Activated CD8-positive, alpha-beta memory T cell treated with anti-CD3 and anti-CD28 coated beads, Interleukin-2, amount 50 U/mL, for 48 hours (primary cell): ENCODE data around the gene EYA3.

Source experiments
- DNase-seq: peaks from one replicate; pipeline ENCODE4 v3.0.0-alpha.2; 2020

Gene EYA3

GRCh38 chr1:28112388-28113241 lies 24.2 kb upstream of the EYA3 start:
- no peak for DNase-seq

GRCh38 chr1:28111157-28111556 lies 22.7 kb upstream of the EYA3 start:
- no peak for DNase-seq

DNA sequence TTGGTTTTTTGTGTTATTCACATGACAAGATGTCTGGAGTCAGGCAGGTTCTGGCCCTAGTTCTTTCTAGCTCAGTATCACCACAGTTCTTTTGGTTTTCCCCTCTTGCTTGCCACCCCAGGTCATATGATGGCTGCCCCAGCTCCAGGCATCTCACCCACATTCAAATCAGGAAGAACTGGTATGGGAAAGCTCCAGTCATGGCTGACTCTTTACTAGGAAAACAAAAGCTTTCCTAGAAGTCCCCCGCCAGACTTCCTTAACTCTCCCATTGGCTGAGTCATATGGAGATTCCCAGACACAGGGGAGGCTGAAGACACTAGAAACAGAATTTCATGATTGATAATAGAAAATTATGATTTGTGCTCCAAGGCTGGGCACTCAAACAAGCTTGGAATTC lies 22.1 kb upstream of the EYA3 start:
- DNase-seq, result no peak

DNA sequence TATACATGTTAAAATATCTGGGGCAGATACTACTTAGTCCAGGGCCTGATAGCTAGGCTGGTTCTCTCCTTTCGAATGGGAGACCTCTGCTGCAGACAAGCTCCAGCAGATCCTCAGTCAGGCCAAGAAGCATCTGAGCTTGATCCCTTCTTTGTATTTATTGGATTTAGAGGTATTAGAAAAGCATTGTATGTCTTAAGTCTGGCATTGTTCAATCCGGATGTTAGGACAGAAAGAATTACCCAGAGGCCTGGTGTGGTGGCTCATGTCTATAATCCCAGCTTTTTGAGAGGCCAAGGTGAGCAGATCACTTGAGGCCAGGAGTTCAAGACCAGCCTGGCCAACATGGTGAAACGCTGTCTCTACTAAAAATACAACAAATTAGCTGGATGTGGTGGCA lies 21.2 kb upstream of the EYA3 start:
- no peak for DNase-seq

DNA sequence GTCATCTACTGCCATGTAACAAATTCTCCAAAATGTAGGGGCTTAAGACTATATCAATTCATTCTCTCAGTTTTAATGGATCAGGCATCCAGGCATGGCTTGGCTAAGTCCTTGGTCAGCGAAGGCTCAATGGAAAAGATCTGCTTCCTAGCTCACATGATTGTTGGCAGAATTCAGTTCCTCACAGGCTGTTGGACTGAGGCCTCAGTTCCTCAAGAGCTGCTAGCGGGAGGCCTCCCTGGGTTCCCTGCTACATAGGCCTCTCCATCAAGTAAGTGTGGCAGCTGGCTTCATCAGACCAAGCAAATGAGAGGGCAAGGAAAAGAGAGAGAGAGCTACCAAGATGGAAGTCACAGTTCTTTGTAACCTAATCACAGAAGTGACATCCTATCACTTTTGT lies 19.6 kb upstream of the EYA3 start:
- DNase-seq, result no peak

DNA sequence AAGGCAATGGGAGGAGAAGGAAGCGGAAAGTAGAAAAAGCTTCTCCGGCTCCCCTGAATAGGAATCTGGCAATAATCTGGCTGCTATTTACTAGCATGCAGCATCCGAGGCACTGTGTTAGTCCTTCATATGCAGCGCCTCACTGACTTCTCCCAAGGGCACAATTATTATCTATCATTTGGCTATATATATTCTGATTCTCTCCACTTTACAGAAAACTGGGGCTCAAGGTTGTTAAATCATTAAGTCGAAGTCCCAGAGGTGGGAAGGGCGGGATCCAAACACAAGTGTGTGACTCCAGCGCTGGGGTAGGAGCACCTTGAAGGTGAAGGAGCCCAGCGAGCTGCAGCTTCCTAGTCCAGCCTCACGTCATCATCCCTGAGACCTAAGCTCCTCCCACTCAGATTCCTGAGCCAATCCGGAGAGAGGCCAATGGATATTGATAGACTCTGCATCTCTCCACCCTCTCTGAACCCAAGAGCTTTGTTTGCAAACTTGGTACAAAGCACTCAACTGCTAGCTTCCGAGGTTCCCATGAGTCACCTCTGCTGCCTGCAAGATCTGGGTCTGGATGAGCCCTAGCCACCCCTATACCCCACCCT lies 16.6 kb upstream of the EYA3 start:
- peak; percentile 26 for DNase-seq

DNA sequence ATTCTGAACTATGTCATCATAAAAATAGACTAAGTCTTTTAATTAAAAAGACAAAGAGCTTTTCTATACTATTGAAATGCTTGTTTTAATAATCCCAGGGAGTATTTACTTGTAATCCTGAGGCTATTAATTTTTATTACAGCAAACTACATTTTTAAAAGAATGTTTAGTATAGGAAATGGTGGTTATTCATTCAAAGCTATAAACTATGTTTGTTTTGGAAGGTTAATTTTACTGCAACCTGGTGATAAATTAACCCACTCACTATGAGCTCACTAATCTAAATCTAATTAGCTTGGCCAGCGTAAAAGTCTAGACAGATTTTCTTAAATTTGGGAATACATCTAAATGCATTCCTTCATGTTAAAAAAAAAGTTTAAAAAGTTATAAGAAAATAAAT lies 13.8 kb upstream of the EYA3 start:
- DNase-seq, result no peak

- peak; percentile 20 for DNase-seq
These were observed 10.8 kb upstream of the EYA3 start for GRCh38 chr1:28099050-28099769.

GRCh38 chr1:28097100-28097472 lies 8.7 kb upstream of the EYA3 start:
- DNase-seq, result no peak

- DNase-seq, result peak; percentile 12
These were observed 8.0 kb upstream of the EYA3 start for GRCh38 chr1:28096210-28097099.

- DNase-seq, result peak; percentile 87
These were observed 2.8 kb upstream of the EYA3 start for GRCh38 chr1:28091043-28091781.

DNA sequence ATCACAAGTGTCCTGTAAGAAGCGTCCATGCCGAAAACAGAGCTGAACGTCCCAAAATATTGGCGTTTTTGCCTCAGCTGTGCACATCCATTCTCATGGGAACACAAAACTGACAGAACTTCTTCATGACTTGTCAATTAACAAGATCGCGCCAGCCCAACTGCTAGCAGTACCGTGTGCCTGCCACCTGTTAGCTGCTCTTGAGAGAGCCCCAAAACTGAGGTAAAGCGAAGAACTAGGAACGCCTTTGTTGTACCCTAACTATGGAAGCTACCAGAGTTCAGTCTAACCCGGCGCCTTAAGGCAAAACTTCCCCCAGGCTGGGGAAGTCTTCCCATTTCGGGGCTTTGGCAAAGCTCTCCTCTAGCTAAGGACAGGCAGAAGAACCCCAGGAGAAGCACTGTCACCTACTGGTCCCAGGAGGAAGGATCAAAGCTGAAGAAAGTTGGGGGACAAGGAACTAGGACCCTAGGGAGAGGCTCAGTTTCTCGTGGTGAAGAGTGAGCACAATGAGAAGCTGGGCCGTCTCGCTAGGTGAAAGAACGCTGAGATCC lies 719 bp downstream of the EYA3 start:
- DNase-seq, result no peak

DNA sequence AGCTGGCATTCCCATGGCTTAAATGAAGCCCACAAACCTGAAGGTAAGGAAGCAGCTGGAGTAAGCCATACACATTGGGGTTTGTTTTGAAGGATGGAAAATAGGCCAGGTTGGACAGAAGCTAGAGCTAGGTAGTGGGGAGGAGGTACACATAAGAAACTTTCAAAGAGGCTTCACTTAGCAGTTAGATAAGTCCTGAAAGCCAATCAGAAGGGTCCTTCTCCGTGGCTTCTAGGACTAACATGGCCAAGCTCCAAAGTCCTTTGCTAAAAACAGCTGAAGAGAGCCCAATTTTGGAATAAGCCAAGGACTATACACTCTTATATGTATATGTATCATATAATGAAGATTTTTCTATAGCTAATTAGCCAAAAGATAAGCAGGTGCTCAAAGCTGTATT lies 1.8 kb downstream of the EYA3 start:
- DNase-seq, result no peak

DNA sequence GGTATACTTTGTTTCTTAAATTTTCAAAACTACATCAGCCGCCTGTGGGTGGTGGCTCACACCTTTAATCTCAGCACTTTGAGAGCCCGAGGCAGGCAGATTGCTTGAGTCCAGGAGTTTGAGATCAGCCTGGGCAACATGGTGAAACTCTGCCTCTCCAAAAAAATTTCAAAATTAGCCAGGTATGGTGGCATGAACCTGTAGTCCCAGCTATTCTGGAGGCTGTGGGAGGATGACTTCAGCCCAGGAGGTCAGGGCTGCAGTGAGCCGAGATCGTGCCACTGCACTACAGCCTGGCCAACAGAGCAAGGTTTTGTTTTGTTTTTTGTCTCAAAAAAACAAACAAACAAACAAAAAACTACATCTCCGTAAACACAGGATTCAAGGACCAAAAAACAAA lies 3.3 kb downstream of the EYA3 start:
- DNase-seq, result no peak

- DNase-seq, result no peak
These were observed 4.5 kb downstream of the EYA3 start for GRCh38 chr1:28083876-28084275.

GRCh38 chr1:28078680-28079626 lies 9.5 kb downstream of the EYA3 start:
- DNase-seq, result no peak

DNA sequence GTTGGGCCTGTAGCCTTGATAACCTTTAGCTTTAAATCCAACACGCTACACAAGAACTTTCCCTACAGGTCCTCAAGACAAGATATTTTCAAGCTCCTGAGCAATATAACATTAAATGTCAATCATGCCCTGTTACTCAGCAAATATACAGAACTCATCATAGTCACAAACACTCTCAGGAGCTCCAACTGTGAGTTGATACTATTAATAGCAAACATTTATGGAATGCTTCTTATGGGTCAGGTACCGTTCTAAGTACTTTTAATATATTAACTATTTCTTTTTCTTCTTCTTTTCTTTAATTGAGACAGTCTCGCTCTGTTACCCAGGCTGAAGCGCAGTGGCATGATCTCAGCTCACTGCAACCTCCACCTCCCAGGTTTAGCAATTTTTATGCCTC lies 10.1 kb downstream of the EYA3 start:
- DNase-seq, result no peak

GRCh38 chr1:28074892-28075511 lies 13.4 kb downstream of the EYA3 start:
- DNase-seq, result no peak

DNA sequence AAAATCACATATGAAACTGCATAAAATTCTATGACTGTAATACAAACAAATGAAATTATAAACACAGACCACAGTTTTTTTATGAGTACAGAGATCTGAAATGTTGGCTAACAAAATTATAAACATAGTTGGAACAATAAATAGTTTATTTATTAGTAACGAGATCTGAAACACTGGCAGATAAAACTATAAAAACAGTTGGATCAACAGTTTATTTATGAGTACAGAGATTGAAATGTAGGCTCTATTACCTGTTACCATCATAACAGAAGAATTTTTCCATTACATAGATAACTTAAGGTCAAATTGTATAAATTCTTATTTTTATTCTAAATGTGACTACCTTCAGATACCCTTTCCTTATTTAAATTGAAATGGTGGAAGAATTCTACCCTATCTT lies 14.5 kb downstream of the EYA3 start:
- DNase-seq, result no peak

- no peak for DNase-seq
These were observed 16.6 kb downstream of the EYA3 start for GRCh38 chr1:28071813-28072212.
